Uterus (tissue), 4 donors: Measurements from ENCODE around the gene TMEM80. TPM values are rescaled to one million over a fixed set of nuclear protein-coding genes. Genes with fewer than 3 reads are reported as not detected.
A peak's percentile ranks its signal among the peaks of the same experiment; 100 is the strongest.

Experiments used
- DNase-seq, 2 donors: peaks; one replicate each; pipeline ENCODE4 v3.0.0-alpha.2; 2019 to 2020
- H3K27ac ChIP-seq, 2 donors: fragments of 200-600 bp; sonication (generic); 1 replicate in 1 of 2; 2 replicates in 1 of 2; pipeline ENCODE4 v1.5.1; 2016 to 2018
- H3K27me3 ChIP-seq, 2 donors: fragments of 200-600 bp; sonication (generic); one replicate each; pipeline ENCODE4 v1.5.1; 2018 to 2019; ENCODE audit warnings: control low read depth in 1 of 2
- H3K36me3 ChIP-seq, 2 donors: fragments of 200-600 bp; sonication (generic); one replicate each; pipeline ENCODE4 v1.5.1; 2019; ENCODE audit warnings: control low read depth in 1 of 2
- H3K4me1 ChIP-seq, 2 donors: fragments of 200-600 bp; sonication (generic); one replicate each; pipeline ENCODE4 v1.5.1; 2018 to 2019; ENCODE audit warnings: control low read depth in 1 of 2
- H3K4me3 ChIP-seq, 2 donors: fragments of 200-600 bp; sonication (generic); 1 replicate in 1 of 2; 2 replicates in 1 of 2; pipeline ENCODE4 v1.5.1; 2018 to 2019; ENCODE audit warnings: mild to moderate bottlenecking in 1 of 2
- H3K9me3 ChIP-seq, 2 donors: fragments of 200-600 bp; sonication (generic); one replicate each; pipeline ENCODE4 v1.5.1; 2019; ENCODE audit warnings: control low read depth in 1 of 2
- POLR2A ChIP-seq, 2 donors: fragments of 450-650 bp; IDR thresholded peaks; one replicate each; pipeline ENCODE4 v1.6.1; 2016; ENCODE audit warnings: antibody characterized with exemption in 2 of 2, mild to moderate bottlenecking in 1 of 2, moderate library complexity in 1 of 2
- intact Hi-C: fragments of 100-400 bp; cut with DNase I; formaldehyde crosslinking; loops from one replicate; pipeline ENCODE4 v1.15.1; 2023; ENCODE audit warnings: low total_unique reads
- total RNA-seq, 4 donors: library from RNA; depleted of rRNA in 3 of 4; stranded (reverse); fragments of >200 nt in 3 of 4; gene quantifications; one replicate each; pipeline versions ENCODE4 v1.1.0 to v1.2.4, GENCODE V29; 2014 to 2023
- TF ChIP-seq, protein P1 (sequence below), 4 experiments: fragments of 200-600 bp in 2 of 4; fragments of 450-650 bp in 2 of 4; sonication (generic) in 2 of 4; IDR thresholded peaks; one replicate each; pipeline ENCODE4 v1.5.1; 2016 to 2019; ENCODE audit warnings: antibody characterized with exemption in 4 of 4, mild to moderate bottlenecking in 2 of 4, moderate library complexity in 1 of 4
- donor health status: DM: yes; HTN: yes; CAD: no.

TMEM80 gene
- total RNA-seq, 4 donors from 2014 or later = 2.6 to 35.3 (median 8.1) TPM

GRCh38 chr11:722346-722811, 26.8 kb downstream of the TMEM80 start:
- intact Hi-C loops = loop anchor here (5.0 kb wide), 2 partner anchors 60 to 165 kb away; no protein-coding TSS in a partner anchor
- no peak for DNase-seq
- peaks cover 0 to 8% of the 10 kb centered on the region in 2 donors for H3K27me3 ChIP-seq
- H3K4me1 ChIP-seq = no peaks in the 10 kb centered on the region
- H3K4me3 ChIP-seq = no peak overlapping the region
- no peaks in the 10 kb centered on the region for H3K9me3 ChIP-seq
- TF ChIP-seq POLR2A (IDR thresholded peaks at IDR 0.05) = no peak
- TF ChIP-seq, protein P1, sequence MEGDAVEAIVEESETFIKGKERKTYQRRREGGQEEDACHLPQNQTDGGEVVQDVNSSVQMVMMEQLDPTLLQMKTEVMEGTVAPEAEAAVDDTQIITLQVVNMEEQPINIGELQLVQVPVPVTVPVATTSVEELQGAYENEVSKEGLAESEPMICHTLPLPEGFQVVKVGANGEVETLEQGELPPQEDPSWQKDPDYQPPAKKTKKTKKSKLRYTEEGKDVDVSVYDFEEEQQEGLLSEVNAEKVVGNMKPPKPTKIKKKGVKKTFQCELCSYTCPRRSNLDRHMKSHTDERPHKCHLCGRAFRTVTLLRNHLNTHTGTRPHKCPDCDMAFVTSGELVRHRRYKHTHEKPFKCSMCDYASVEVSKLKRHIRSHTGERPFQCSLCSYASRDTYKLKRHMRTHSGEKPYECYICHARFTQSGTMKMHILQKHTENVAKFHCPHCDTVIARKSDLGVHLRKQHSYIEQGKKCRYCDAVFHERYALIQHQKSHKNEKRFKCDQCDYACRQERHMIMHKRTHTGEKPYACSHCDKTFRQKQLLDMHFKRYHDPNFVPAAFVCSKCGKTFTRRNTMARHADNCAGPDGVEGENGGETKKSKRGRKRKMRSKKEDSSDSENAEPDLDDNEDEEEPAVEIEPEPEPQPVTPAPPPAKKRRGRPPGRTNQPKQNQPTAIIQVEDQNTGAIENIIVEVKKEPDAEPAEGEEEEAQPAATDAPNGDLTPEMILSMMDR (IDR thresholded peaks at IDR 0.05) = no peak
- H3K36me3 ChIP-seq = no peaks in the 10 kb centered on the region
- H3K27ac ChIP-seq = no peak overlapping the region

GRCh38 chr11:723120-723883, 27.7 kb downstream of the TMEM80 start:
- no peak overlapping the region for H3K4me3 ChIP-seq
- H3K27me3 ChIP-seq = peaks cover 0 to 8% of the 10 kb centered on the region in 2 donors
- H3K4me1 ChIP-seq = peaks cover 0 to 7% of the 10 kb centered on the region in 2 donors
- H3K9me3 ChIP-seq = no peaks in the 10 kb centered on the region
- DNase-seq = no peak
- TF ChIP-seq, protein P1 (IDR thresholded peaks at IDR 0.05) = peak; percentile 39 to 69 (median 50)
- TF ChIP-seq POLR2A (IDR thresholded peaks at IDR 0.05) = no peak
- H3K27ac ChIP-seq = no peak overlapping the region
- intact Hi-C loops = loop anchor here (5.0 kb wide), 2 partner anchors 61 to 166 kb away; no protein-coding TSS in a partner anchor
- H3K36me3 ChIP-seq = no peaks in the 10 kb centered on the region

- intact Hi-C loops = loop anchor here (5.0 kb wide), 2 partner anchors 62 to 167 kb away; no protein-coding TSS in a partner anchor
- peaks cover 0 to 8% of the 10 kb centered on the region in 2 donors for H3K27me3 ChIP-seq
- no peak for TF ChIP-seq POLR2A (IDR thresholded peaks at IDR 0.05)
- TF ChIP-seq, protein P1 (IDR thresholded peaks at IDR 0.05) = no peak
- peaks cover 0 to 10% of the 10 kb centered on the region in 2 donors for H3K4me1 ChIP-seq
- no peak overlapping the region for H3K4me3 ChIP-seq
- no peak for DNase-seq
- H3K27ac ChIP-seq = no peak overlapping the region
- H3K9me3 ChIP-seq = no peaks in the 10 kb centered on the region
- H3K36me3 ChIP-seq = no peaks in the 10 kb centered on the region
These were observed 28.6 kb downstream of the TMEM80 start for GRCh38 chr11:724049-724777.

DNA sequence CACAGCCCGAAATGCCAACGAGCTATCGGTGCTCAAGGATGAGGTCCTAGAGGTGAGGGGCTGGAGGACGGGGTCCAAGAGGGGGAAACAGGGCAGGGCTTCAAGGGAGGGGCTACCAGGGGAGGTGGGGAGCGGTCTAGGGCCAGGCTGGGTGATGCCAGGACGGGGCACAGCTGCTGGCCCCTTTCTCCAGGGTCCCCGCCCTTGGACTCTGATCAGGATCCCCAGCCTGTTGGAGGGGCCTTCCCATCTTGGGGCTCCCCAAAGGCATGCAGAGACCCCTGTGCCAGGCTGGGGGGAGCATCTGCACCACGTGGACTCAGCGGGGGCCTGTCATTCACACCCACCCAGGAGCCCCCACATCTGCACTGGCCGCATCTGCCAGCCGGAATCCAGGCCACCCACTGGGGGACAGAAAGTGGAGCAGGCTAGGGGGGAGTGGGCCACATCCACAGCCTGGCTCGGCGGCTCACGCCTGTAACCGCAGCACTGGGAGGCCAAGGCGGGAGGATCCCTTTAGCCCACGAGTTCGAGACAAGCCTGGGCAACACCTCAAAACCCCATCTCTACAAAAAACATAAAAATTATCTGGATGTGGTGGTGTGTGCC, 29.3 kb downstream of the TMEM80 start:
- Histone ChIP-seq H3K9me3 (no peaks in the 10 kb centered on the region), H3K36me3 (no peaks in the 10 kb centered on the region), H3K4me3 (no peak overlapping the region), H3K4me1 (peaks cover 0 to 10% of the 10 kb centered on the region in 2 donors), H3K27me3 (peaks cover 0 to 8% of the 10 kb centered on the region in 2 donors), H3K27ac (no peak overlapping the region)
- TF ChIP-seq, protein P1 (IDR thresholded peaks at IDR 0.05) = no peak
- intact Hi-C loops = loop anchor here (5.0 kb wide), 2 partner anchors 63 to 168 kb away; no protein-coding TSS in a partner anchor
- DNase-seq = no peak
